Hepatic stellate cell (primary cell): ENCODE results near the gene CLDN17.

Experiments used
- DNase-seq: peaks from one replicate; pipeline ENCODE4 v3.0.0; 2011; ENCODE audit warnings: low spot score

CLDN17 gene

DNA sequence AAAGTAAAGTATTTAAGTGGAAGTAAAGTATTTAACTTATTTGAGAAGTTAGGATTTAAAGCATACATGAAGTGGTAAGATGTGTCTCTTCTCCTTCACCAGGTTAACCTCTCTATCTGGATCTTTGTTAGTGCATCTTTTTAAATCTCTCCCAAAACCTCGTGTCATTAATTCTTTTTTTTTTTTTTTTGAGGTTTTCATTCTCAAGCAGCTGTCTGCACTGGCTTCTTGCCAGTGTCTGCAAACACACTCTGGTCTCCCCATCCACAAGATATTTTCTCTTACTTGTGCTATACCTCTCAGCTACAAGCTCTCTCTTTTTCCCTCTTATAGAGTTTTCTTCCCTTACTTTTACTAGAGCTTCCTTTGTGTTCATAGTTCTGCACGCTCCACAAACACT is 49.0 kb downstream of the CLDN17 start:
- no peak for DNase-seq

DNA sequence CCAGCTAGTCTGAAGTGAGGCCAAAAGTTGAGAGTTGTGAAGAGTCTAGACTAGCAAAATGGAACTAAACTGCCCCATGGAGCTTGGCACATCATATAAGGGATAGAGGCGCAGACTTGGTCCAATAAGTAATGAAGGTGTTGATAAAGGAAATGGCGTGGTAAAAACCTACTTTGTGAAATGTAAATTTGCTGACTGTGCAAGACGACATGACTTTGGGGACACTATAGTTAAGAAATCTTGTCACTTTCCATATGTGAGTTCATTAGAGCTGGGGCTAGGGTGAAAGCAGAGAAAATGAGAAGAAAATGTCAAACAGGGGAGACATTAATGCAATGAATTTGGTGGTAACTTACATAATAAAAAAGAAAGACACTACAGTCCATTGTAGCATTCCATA is 50.1 kb downstream of the CLDN17 start:
- no peak for DNase-seq
